Measurements from ENCODE around the gene LCN1. TPM values are rescaled to one million over a fixed set of nuclear protein-coding genes. Genes with fewer than 3 reads are reported as not detected.
A peak's percentile ranks its signal among the peaks of the same experiment; 100 is the strongest.
"Not testable (repeated sequence)": the region's sequence is repeated elsewhere in the genome, so short reads cannot be mapped to it uniquely, and the experiment has no call there.

Gene LCN1
- total RNA-seq, 5 donors from 2014 or later (not counting 1 experiment from before 2014, with no cell fraction given), result not detected

DNA sequence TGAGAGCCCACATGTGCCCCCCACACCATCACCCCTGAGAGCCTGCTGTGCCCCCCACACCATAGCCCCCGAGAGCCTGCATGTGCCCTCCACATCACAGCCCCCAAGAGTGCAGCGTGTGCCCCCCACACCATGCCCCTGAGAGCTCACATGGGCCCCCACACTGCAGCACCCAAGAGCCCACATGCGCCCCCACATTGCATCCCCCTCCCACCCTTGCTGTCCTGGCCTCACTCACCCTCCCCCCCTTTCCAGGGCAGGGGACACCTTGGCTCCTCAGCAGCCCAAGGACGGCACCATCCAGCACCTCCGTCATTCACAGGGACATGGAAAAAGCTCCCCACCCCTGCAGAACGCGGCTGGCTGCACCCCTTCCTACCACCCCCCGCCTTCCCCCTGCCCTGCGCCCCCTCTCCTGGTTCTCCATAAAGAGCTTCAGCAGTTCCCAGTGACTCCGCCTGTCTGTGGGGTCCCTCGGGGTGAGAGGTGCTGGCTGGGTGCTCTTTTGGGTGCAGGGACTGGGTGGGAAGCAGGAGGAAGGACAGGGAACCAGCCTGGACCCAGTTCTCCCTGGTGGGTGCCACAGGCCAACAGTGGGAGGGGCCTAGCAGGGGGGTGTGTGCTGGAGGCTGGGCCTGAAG lies 5.0 kb downstream of the LCN1 start:
- H3K27ac Mint-ChIP-seq, result no peak overlapping the region
- peaks cover 10 to 19% of the 10 kb centered on the region in 2 donors for H3K27me3 Mint-ChIP-seq
- peak in 2 of 35 experiments; percentile 3 to 22 for DNase-seq
- no peaks in the 10 kb centered on the region for H3K4me1 Mint-ChIP-seq
- Histone ChIP-seq H3K9me3 (no peaks in the 10 kb centered on the region), H3K4me1 (ENCODE audit: control insufficient read depth in 1 of 2, extremely low read depth in 1 of 2, insufficient read depth in 2 of 2, low read length in 2 of 2) (no peaks in the 10 kb centered on the region), H3K27ac (ENCODE audit: low read length) (no peak overlapping the region), H3K4me3 (ENCODE audit: control insufficient read depth in 1 of 2, extremely low read depth in 1 of 2, low read length in 1 of 2) (no peak overlapping the region), H3K36me3 (ENCODE audit: control insufficient read depth in 2 of 2, extremely low read depth in 1 of 2, insufficient read depth in 1 of 2, low read length in 1 of 2) (no peaks in the 10 kb centered on the region), H3K27me3 (replicated peaks in 1 of 2; ENCODE audit: control insufficient read depth in 2 of 2, extremely low read depth in 1 of 2, insufficient read depth in 2 of 2, low read length in 1 of 2) (peaks cover 0 to 45% of the 10 kb centered on the region in 2 experiments)
- no peak for ATAC-seq (replicated peaks in 1 of 4)
- H3K36me3 Mint-ChIP-seq, result no peaks in the 10 kb centered on the region
- no peaks in the 10 kb centered on the region for H3K9me3 Mint-ChIP-seq
- WGBS (ENCODE audit: insufficient coverage), result 91% methylated on average over 5 of the region's 11 CpGs
- ChIA-PET POLR2A (no interaction called here), CTCF (interaction anchor here in 1 of 2 donors (0.6 kb wide), 1 partner anchor 36 kb away, joined by 5 read pairs; no protein-coding TSS in a partner anchor)
- H3K4me3 Mint-ChIP-seq, result no peak overlapping the region

- 78% methylated on average over 27 of the region's 30 CpGs for WGBS (ENCODE audit: insufficient coverage)
- Histone ChIP-seq H3K27me3 (replicated peaks in 1 of 2; ENCODE audit: control insufficient read depth in 2 of 2, extremely low read depth in 1 of 2, insufficient read depth in 2 of 2, low read length in 1 of 2) (peaks cover 0 to 41% of the 10 kb centered on the region in 2 experiments), H3K9me3 (no peaks in the 10 kb centered on the region), H3K4me3 (ENCODE audit: control insufficient read depth in 1 of 2, extremely low read depth in 1 of 2, low read length in 1 of 2) (no peak overlapping the region), H3K27ac (ENCODE audit: low read length) (no peak overlapping the region), H3K4me1 (ENCODE audit: control insufficient read depth in 1 of 2, extremely low read depth in 1 of 2, insufficient read depth in 2 of 2, low read length in 2 of 2) (no peaks in the 10 kb centered on the region), H3K36me3 (ENCODE audit: control insufficient read depth in 2 of 2, extremely low read depth in 1 of 2, insufficient read depth in 1 of 2, low read length in 1 of 2) (no peaks in the 10 kb centered on the region)
- DNase-seq (peak in 2 of 35 experiments; percentile 10 to 17), ATAC-seq (replicated peaks in 1 of 4) (no peak)
- H3K27ac Mint-ChIP-seq, result no peak overlapping the region
- POLR2A ChIA-PET, result no interaction called here
- peaks cover 14 to 21% of the 10 kb centered on the region in 2 donors for H3K27me3 Mint-ChIP-seq
- H3K4me3 Mint-ChIP-seq, result no peak overlapping the region
- no peaks in the 10 kb centered on the region for H3K36me3 Mint-ChIP-seq
- H3K9me3 Mint-ChIP-seq, result no peaks in the 10 kb centered on the region
- no peaks in the 10 kb centered on the region for H3K4me1 Mint-ChIP-seq
- CTCF ChIA-PET, result interaction anchor here in 1 of 2 donors (0.6 kb wide), 1 partner anchor 37 kb away, joined by 5 read pairs; no protein-coding TSS in a partner anchor
These were observed 5.7 kb downstream of the LCN1 start for GRCh38 chr9:135526730-135527571.

- peaks cover 14 to 18% of the 10 kb centered on the region in 2 donors for H3K27me3 Mint-ChIP-seq
- H3K36me3 Mint-ChIP-seq; H3K9me3 ChIP-seq; H3K4me1 Mint-ChIP-seq; POLR2A ChIA-PET; H3K27ac Mint-ChIP-seq; ATAC-seq (replicated peaks in 1 of 4); CTCF ChIA-PET; H3K4me1 ChIP-seq (ENCODE audit: control insufficient read depth in 1 of 2, extremely low read depth in 1 of 2, insufficient read depth in 2 of 2, low read length in 2 of 2); H3K4me3 Mint-ChIP-seq; H3K9me3 Mint-ChIP-seq; H3K27ac ChIP-seq (ENCODE audit: low read length); H3K4me3 ChIP-seq (ENCODE audit: control insufficient read depth in 1 of 2, extremely low read depth in 1 of 2, low read length in 1 of 2); H3K36me3 ChIP-seq (ENCODE audit: control insufficient read depth in 2 of 2, extremely low read depth in 1 of 2, insufficient read depth in 1 of 2, low read length in 1 of 2): not testable (repeated sequence)
- DNase-seq, result peak in 1 of 35 experiments; percentile 7
- H3K27me3 ChIP-seq (replicated peaks in 1 of 2; ENCODE audit: control insufficient read depth in 2 of 2, extremely low read depth in 1 of 2, insufficient read depth in 2 of 2, low read length in 1 of 2), result peaks cover 0 to 30% of the 10 kb centered on the region in 2 experiments
- whole genome bisulfite sequencing (ENCODE audit: insufficient coverage), result 76% methylated on average over 2 of the region's 10 CpGs
These were observed 7.7 kb downstream of the LCN1 start for GRCh38 chr9:135528842-135529435.

DNA sequence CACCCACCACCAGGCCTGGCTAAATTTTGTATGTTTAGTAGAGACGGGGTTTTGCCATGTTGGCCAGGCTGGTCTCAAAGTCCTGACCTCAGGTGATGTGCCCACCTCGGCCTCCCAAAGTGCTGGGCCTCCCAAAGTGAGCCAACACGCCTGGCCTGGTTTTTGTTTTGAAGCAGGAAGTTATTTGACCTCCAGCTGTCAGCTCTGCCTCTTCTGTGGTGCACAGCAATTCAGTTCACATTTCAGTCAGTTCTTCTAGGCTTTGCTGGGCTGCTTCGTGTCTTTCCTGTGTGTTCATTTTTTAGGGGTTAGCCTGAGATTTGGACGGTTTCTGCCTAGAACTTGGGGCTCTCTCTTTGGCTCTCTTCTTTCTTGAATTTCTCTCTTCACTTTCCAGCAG lies 8.9 kb downstream of the LCN1 start:
- Mint-ChIP-seq H3K36me3 (no peaks in the 10 kb centered on the region), H3K27ac (no peak overlapping the region)

DNA sequence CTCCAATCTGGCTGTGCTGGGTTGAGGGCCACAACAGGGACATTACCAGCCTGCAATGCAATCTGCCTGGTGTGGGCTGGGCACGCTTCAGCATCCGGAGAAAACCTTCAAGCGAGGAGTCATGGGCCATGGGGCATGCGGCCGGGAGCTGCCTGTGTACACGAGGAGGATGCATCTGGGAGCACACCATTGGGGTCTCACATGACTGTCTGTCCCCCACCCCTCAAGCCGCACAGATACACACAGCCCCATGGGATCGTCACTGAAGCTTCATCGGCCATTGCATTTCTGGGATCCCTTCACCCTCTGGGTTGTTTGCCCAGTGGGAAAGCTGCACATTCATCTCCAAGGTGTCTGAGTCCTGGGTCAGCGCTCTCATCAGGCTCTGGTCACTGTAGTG lies 9.9 kb downstream of the LCN1 start:
- H3K4me1 Mint-ChIP-seq, result no peaks in the 10 kb centered on the region
- Histone ChIP-seq H3K9me3 (no peaks in the 10 kb centered on the region), H3K4me3 (ENCODE audit: control insufficient read depth in 1 of 2, extremely low read depth in 1 of 2, low read length in 1 of 2) (no peak overlapping the region), H3K27ac (ENCODE audit: low read length) (no peak overlapping the region), H3K4me1 (ENCODE audit: control insufficient read depth in 1 of 2, extremely low read depth in 1 of 2, insufficient read depth in 2 of 2, low read length in 2 of 2) (no peaks in the 10 kb centered on the region), H3K27me3 (replicated peaks in 1 of 2; ENCODE audit: control insufficient read depth in 2 of 2, extremely low read depth in 1 of 2, insufficient read depth in 2 of 2, low read length in 1 of 2) (peaks cover 0 to 25% of the 10 kb centered on the region in 2 experiments), H3K36me3 (ENCODE audit: control insufficient read depth in 2 of 2, extremely low read depth in 1 of 2, insufficient read depth in 1 of 2, low read length in 1 of 2) (no peaks in the 10 kb centered on the region)
- DNase-seq (peak in 1 of 35 experiments; percentile 17), ATAC-seq (replicated peaks in 1 of 4) (no peak)
- ChIA-PET CTCF (no interaction called here), POLR2A (no interaction called here)
- H3K36me3 Mint-ChIP-seq, result no peaks in the 10 kb centered on the region
- H3K27ac Mint-ChIP-seq, result no peak overlapping the region
- no peak overlapping the region for H3K4me3 Mint-ChIP-seq
- H3K9me3 Mint-ChIP-seq, result no peaks in the 10 kb centered on the region
- peaks cover 19 to 20% of the 10 kb centered on the region in 2 donors for H3K27me3 Mint-ChIP-seq
- 88% methylated on average over 10 of the region's 10 CpGs for WGBS (ENCODE audit: insufficient coverage)

More for the DNA sequence above, 8.9 kb downstream of the LCN1 start:
- DNase-seq, result no peak
- H3K4me1 ChIP-seq (ENCODE audit: control insufficient read depth in 1 of 2, extremely low read depth in 1 of 2, insufficient read depth in 2 of 2, low read length in 2 of 2), result no peaks in the 10 kb centered on the region
- H3K4me3 ChIP-seq (ENCODE audit: control insufficient read depth in 1 of 2, extremely low read depth in 1 of 2, low read length in 1 of 2), result no peak overlapping the region
- no peak overlapping the region for H3K27ac ChIP-seq (ENCODE audit: low read length)
- Mint-ChIP-seq H3K27me3 (peaks cover 20 to 24% of the 10 kb centered on the region in 2 donors), H3K4me1 (no peaks in the 10 kb centered on the region), H3K9me3 (no peaks in the 10 kb centered on the region), H3K4me3 (no peak overlapping the region)
- ATAC-seq (replicated peaks in 1 of 4), result no peak
- peaks cover 0 to 25% of the 10 kb centered on the region in 2 experiments for H3K27me3 ChIP-seq (replicated peaks in 1 of 2; ENCODE audit: control insufficient read depth in 2 of 2, extremely low read depth in 1 of 2, insufficient read depth in 2 of 2, low read length in 1 of 2)
- WGBS (ENCODE audit: insufficient coverage), result 63% methylated on average over 3 of the region's 5 CpGs
- ChIA-PET POLR2A (no interaction called here), CTCF (no interaction called here)
- H3K9me3 ChIP-seq, result no peaks in the 10 kb centered on the region
- no peaks in the 10 kb centered on the region for H3K36me3 ChIP-seq (ENCODE audit: control insufficient read depth in 2 of 2, extremely low read depth in 1 of 2, insufficient read depth in 1 of 2, low read length in 1 of 2)

DNA sequence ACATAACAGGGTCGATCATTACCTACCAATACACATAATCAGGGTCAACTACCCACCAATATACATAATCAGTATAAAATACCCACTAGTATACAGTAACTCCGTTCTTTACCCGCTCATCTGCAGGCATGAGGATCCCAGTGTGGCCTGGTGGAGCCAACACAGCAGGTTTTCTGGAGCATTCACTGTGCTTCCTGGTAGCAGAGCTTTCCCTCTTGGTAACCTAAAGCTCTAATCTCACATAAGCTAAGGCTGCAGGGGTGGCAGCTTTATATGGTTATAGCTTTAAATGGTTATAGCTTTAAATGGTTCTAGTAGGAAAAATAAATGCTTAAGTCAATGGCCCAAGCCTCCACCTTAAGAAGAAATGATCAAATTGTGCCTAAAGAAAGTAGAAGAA lies 11.9 kb downstream of the LCN1 start:
- CTCF ChIA-PET, result no interaction called here
- DNase-seq, result no peak
- H3K4me1 Mint-ChIP-seq, result no peaks in the 10 kb centered on the region

More for the DNA sequence above, 11.9 kb downstream of the LCN1 start:
- no peaks in the 10 kb centered on the region for H3K9me3 ChIP-seq
- Mint-ChIP-seq H3K27me3 (peaks cover 25 to 26% of the 10 kb centered on the region in 2 donors), H3K4me3 (no peak overlapping the region), H3K36me3 (no peaks in the 10 kb centered on the region), H3K27ac (no peak overlapping the region), H3K9me3 (no peaks in the 10 kb centered on the region)
- no peak for ATAC-seq (replicated peaks in 1 of 4)
- no peaks in the 10 kb centered on the region for H3K36me3 ChIP-seq (ENCODE audit: control insufficient read depth in 2 of 2, extremely low read depth in 1 of 2, insufficient read depth in 1 of 2, low read length in 1 of 2)
- no peak overlapping the region for H3K4me3 ChIP-seq (ENCODE audit: control insufficient read depth in 1 of 2, extremely low read depth in 1 of 2, low read length in 1 of 2)
- POLR2A ChIA-PET, result no interaction called here
- H3K27ac ChIP-seq (ENCODE audit: low read length), result no peak overlapping the region
- WGBS (ENCODE audit: insufficient coverage), result 87% methylated on average over 3 of the region's 3 CpGs
- peaks cover 0 to 17% of the 10 kb centered on the region in 2 experiments for H3K27me3 ChIP-seq (replicated peaks in 1 of 2; ENCODE audit: control insufficient read depth in 2 of 2, extremely low read depth in 1 of 2, insufficient read depth in 2 of 2, low read length in 1 of 2)
- H3K4me1 ChIP-seq (ENCODE audit: control insufficient read depth in 1 of 2, extremely low read depth in 1 of 2, insufficient read depth in 2 of 2, low read length in 2 of 2), result no peaks in the 10 kb centered on the region
